ENCODE measurements around the gene ATG4C. TPM values are rescaled to one million over a fixed set of nuclear protein-coding genes. Genes with fewer than 3 reads are reported as not detected.
"Not testable (repeated sequence)": the region's sequence is repeated elsewhere in the genome, so short reads cannot be mapped to it uniquely, and the experiment has no call there.

ATG4C gene
- total RNA-seq, 2 experiments from 2014 or later = 16.2 to 17.7 TPM

DNA sequence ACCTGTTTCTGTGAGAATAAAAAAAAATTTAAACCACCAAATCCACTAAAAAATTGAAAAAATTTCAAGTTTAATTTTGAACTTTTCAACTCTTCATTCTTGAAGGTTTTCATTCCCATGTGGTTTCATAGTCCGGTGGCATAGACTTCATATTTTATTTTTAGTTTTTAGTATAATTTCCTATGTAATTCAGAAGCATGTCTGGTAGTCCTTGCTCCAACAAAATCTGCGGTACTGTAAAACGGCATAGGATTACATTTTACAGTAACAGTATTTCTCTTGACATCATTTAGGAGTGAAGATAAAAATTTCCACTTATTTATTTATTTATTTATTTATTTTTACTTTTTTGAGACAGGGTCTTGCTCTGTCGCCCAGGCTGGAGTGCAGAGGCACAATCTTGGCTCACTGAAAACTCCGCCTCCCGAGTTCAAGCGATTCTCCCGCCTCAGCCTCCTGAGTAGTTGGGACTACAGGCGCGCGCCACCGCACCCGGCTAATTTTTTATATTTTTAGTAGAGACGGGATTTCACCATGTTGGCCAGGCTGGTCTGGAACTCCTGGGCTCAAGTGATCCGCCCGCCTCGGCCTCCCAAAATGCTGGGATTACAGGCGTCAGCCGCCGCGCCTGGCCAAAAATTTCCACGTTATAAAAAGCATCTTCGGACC lies 1.3 kb upstream of the ATG4C start:
- POLR2A ChIA-PET; H3K4me3 Mint-ChIP-seq; DNase-seq; H3K9me3 Mint-ChIP-seq (ENCODE audit: low read depth); H3K4me1 Mint-ChIP-seq; ATAC-seq; H3K36me3 Mint-ChIP-seq (ENCODE audit: low read depth); H3K27ac Mint-ChIP-seq; CTCF ChIA-PET: not testable (repeated sequence)
- peaks cover 12% of the 10 kb centered on the region for H3K27me3 Mint-ChIP-seq
- intact Hi-C loops (cut with DNase I, micrococcal nuclease) = loop anchor here (5.0 to 10.0 kb wide), 2 partner anchors 740 to 1698 kb away; partner anchors contain the start of genes EFCAB7 (in 1 of the 2), ITGB3BP (in 1 of the 2) and NFIA (in 1 of the 2)

GRCh38 chr1:62784509-62785365 lies 805 bp downstream of the ATG4C start:
- ChIA-PET CTCF (interaction anchor here (0.5 to 0.9 kb wide), 2 partner anchors 70 to 737 kb away, joined by 3 to 6 read pairs; no protein-coding TSS in a partner anchor), POLR2A (no interaction called here)
- H3K36me3 Mint-ChIP-seq (ENCODE audit: low read depth) = no peaks in the 10 kb centered on the region
- H3K9me3 Mint-ChIP-seq (ENCODE audit: low read depth) = no peaks in the 10 kb centered on the region
- DNase-seq (peak; percentile 32), ATAC-seq (no peak)
- no peak overlapping the region for H3K27ac Mint-ChIP-seq
- H3K27me3 Mint-ChIP-seq = peaks cover 6% of the 10 kb centered on the region
- intact Hi-C loops (cut with DNase I, micrococcal nuclease) = loop anchor here (1.0 to 10.0 kb wide), 7 partner anchors 96 to 1700 kb away; partner anchors contain the start of genes EFCAB7 (in 2 of the 2), ITGB3BP (in 2 of the 2), ALG6 (in 1 of the 2) and DOCK7 (in 1 of the 2)
- H3K4me3 Mint-ChIP-seq = no peak overlapping the region
- H3K4me1 Mint-ChIP-seq = peaks cover 18% of the 10 kb centered on the region

DNA sequence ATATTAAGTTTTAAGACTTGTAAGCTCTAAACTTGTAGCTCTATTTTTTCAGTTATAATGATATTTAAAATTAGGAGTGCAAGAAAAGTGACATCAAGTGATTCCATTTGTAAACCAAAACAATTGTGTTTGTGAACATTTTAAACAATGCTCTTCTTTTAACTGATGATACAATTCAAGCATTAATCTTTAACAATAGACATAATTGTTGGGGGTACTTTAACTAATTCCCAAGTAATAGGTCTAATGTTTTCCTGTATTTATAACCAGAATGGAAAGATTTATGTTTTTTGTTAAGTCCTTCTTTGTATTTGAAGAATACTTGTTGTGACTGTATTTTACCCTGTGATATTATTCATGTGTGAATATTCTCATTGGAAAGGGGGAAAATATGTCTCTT lies 6.8 kb downstream of the ATG4C start:
- DNase-seq (no peak), ATAC-seq (no peak)
- no peaks in the 10 kb centered on the region for H3K9me3 Mint-ChIP-seq (ENCODE audit: low read depth)
- no peak overlapping the region for H3K4me3 Mint-ChIP-seq
- H3K4me1 Mint-ChIP-seq = peaks cover 22% of the 10 kb centered on the region
- ChIA-PET POLR2A (no interaction called here), CTCF (interaction anchor here (0.5 to 1.7 kb wide), 2 partner anchors 11 to 1345 kb away, joined by 4 to 5 read pairs; no protein-coding TSS in a partner anchor)
- H3K27me3 Mint-ChIP-seq = no peaks in the 10 kb centered on the region
- intact Hi-C loops (cut with DNase I, micrococcal nuclease) = no loop called here
- H3K36me3 Mint-ChIP-seq (ENCODE audit: low read depth) = peaks cover 2% of the 10 kb centered on the region
- no peak overlapping the region for H3K27ac Mint-ChIP-seq

DNA sequence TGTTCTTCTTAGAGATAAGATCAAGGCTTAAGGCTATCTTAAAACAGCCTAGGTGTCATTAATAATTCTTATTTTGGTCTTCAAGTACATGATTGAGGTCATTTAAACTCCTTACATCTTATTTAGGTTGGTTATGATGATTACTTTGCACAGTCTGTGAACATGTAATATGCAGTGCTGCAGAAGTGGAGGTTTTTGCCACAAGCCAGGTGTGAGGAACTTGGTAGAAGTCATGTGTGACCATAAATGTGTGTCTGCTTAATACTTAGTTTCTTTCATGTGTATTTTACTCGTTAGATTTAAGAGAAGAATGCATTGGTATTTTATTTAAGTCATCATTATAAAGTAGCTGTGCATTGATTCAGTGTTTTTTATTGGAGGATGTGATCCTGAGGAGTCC lies 10.1 kb downstream of the ATG4C start:
- no peak for ATAC-seq

GRCh38 chr1:62796221-62796620 lies 12.3 kb downstream of the ATG4C start:
- Mint-ChIP-seq H3K36me3 (ENCODE audit: low read depth) (peaks cover 2% of the 10 kb centered on the region), H3K27ac (no peak overlapping the region), H3K9me3 (ENCODE audit: low read depth) (no peaks in the 10 kb centered on the region), H3K4me3 (no peak overlapping the region), H3K27me3 (no peaks in the 10 kb centered on the region), H3K4me1 (peaks cover 12% of the 10 kb centered on the region)
- DNase-seq (no peak), ATAC-seq (no peak)
- intact Hi-C loops (cut with DNase I, micrococcal nuclease) = no loop called here
- CTCF ChIA-PET = no interaction called here
- POLR2A ChIA-PET = no interaction called here

More for the DNA sequence above, 10.1 kb downstream of the ATG4C start:
- DNase-seq = no peak
- POLR2A ChIA-PET = no interaction called here
- peaks cover 2% of the 10 kb centered on the region for H3K36me3 Mint-ChIP-seq (ENCODE audit: low read depth)
- no peaks in the 10 kb centered on the region for H3K9me3 Mint-ChIP-seq (ENCODE audit: low read depth)
- intact Hi-C loops (cut with DNase I, micrococcal nuclease) = no loop called here
- no peak overlapping the region for H3K27ac Mint-ChIP-seq
- peaks cover 4% of the 10 kb centered on the region for H3K4me1 Mint-ChIP-seq
- CTCF ChIA-PET = interaction anchor here (0.7 kb wide), 1 partner anchor 79 kb away, joined by 4 read pairs; no protein-coding TSS in a partner anchor
- no peak overlapping the region for H3K4me3 Mint-ChIP-seq
- H3K27me3 Mint-ChIP-seq = no peaks in the 10 kb centered on the region

DNA sequence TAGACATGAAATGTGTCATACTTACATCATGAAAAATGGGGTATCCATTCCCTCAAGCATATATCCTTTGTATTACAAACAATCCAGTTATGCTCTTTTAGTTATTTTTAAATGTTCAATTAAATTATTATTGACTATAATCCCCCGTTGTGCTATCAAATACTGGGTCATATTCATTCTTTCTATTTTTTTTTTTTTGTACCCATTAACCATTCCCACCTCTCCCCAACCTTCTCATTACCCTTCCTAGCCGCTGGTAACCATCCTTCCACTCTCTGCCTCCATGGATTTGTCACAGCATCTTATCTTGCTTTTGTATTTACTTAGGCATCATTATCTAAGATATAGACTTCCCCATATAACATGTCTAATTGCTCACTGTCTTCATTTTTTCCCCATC lies 15.8 kb downstream of the ATG4C start:
- no peak for ATAC-seq
- CTCF ChIA-PET = no interaction called here
- Mint-ChIP-seq H3K27me3 (no peaks in the 10 kb centered on the region), H3K9me3 (ENCODE audit: low read depth) (no peaks in the 10 kb centered on the region), H3K4me1 (peaks cover 15% of the 10 kb centered on the region), H3K36me3 (ENCODE audit: low read depth) (peaks cover 4% of the 10 kb centered on the region), H3K4me3 (no peak overlapping the region), H3K27ac (no peak overlapping the region)
- no peak for DNase-seq
- POLR2A ChIA-PET = no interaction called here
- intact Hi-C loops (cut with DNase I, micrococcal nuclease) = no loop called here

GRCh38 chr1:62800281-62800680 lies 16.3 kb downstream of the ATG4C start:
- H3K27me3 Mint-ChIP-seq = no peaks in the 10 kb centered on the region
- ChIA-PET CTCF (no interaction called here), POLR2A (no interaction called here)

DNA sequence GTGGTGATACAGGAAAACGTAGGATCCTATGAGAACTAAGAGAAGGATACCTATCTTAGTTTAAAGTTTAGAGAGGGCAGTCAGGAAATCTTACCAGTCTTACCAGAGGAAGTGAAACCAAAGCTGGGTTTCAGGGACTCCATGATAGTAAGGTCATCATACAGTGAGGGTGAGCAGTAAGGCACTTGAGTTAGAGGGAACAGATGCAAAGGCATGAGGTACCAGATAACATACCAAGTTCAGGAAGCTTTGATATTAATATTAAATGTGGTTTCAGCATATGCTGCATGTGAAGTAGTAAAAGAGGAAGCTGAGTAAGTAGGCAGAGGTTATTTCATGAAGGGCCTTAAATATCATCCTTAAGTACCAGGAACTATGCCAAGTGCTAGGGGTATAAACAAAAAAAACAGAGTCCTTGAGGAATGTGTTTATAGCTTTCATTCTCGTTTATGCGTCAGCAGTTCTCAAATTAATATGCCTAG lies 16.9 kb downstream of the ATG4C start:
- no peaks in the 10 kb centered on the region for H3K9me3 Mint-ChIP-seq (ENCODE audit: low read depth)
- POLR2A ChIA-PET = interaction anchor here (0.6 kb wide), 1 partner anchor 846 kb away, joined by 4 read pairs; no protein-coding TSS in a partner anchor
- ATAC-seq = peak; percentile 63

More at GRCh38 chr1:62800281-62800680, 16.3 kb downstream of the ATG4C start:
- H3K36me3 Mint-ChIP-seq (ENCODE audit: low read depth) = peaks cover 4% of the 10 kb centered on the region
- ATAC-seq = no peak
- no peaks in the 10 kb centered on the region for H3K9me3 Mint-ChIP-seq (ENCODE audit: low read depth)
- intact Hi-C loops (cut with DNase I, micrococcal nuclease) = no loop called here
- no peak overlapping the region for H3K27ac Mint-ChIP-seq
- H3K4me1 Mint-ChIP-seq = peaks cover 15% of the 10 kb centered on the region
- DNase-seq = no peak
- no peak overlapping the region for H3K4me3 Mint-ChIP-seq

DNA sequence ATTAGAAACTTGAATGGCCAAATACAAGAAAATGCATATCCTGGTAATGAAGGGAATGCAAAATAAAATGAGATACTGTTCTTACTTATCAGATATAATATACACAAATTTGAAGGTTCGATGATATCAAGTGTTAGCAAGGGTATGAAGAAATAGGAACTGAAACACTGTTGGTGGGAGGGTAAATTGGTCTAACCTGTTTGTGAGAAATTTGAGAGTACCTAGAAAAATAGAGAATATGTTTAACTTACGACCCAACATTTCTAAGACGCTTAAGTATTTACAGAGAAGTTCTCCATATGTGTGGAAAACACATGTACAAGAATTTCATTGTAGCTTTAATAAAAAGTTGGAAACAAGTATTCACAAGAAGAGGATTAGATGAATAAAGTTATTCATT lies 25.9 kb downstream of the ATG4C start:
- ATAC-seq (no peak), DNase-seq (no peak)
- CTCF ChIA-PET = no interaction called here
- POLR2A ChIA-PET = no interaction called here
- H3K9me3 Mint-ChIP-seq (ENCODE audit: low read depth) = peaks cover 1% of the 10 kb centered on the region
- H3K27ac Mint-ChIP-seq = no peak overlapping the region
- H3K27me3 Mint-ChIP-seq = no peaks in the 10 kb centered on the region
- H3K4me1 Mint-ChIP-seq = no peaks in the 10 kb centered on the region
- H3K4me3 Mint-ChIP-seq = no peak overlapping the region
- intact Hi-C loops (cut with DNase I, micrococcal nuclease) = no loop called here
- peaks cover 51% of the 10 kb centered on the region for H3K36me3 Mint-ChIP-seq (ENCODE audit: low read depth)

More for the DNA sequence above, 16.9 kb downstream of the ATG4C start:
- CTCF ChIA-PET = no interaction called here
- Mint-ChIP-seq H3K4me1 (peaks cover 13% of the 10 kb centered on the region), H3K4me3 (no peak overlapping the region), H3K27ac (no peak overlapping the region), H3K36me3 (ENCODE audit: low read depth) (peaks cover 7% of the 10 kb centered on the region), H3K27me3 (no peaks in the 10 kb centered on the region)
- intact Hi-C loops (cut with DNase I, micrococcal nuclease) = no loop called here
- no peak for DNase-seq

- Mint-ChIP-seq H3K4me3 (no peak overlapping the region), H3K27me3 (no peaks in the 10 kb centered on the region), H3K27ac (no peak overlapping the region), H3K4me1 (no peaks in the 10 kb centered on the region), H3K9me3 (ENCODE audit: low read depth) (peaks cover 1% of the 10 kb centered on the region), H3K36me3 (ENCODE audit: low read depth) (peaks cover 53% of the 10 kb centered on the region)
- intact Hi-C loops (cut with DNase I, micrococcal nuclease) = no loop called here
- DNase-seq (no peak), ATAC-seq (no peak)
- CTCF ChIA-PET = no interaction called here
- POLR2A ChIA-PET = no interaction called here
These were observed 26.7 kb downstream of the ATG4C start for GRCh38 chr1:62810420-62811274.

DNA sequence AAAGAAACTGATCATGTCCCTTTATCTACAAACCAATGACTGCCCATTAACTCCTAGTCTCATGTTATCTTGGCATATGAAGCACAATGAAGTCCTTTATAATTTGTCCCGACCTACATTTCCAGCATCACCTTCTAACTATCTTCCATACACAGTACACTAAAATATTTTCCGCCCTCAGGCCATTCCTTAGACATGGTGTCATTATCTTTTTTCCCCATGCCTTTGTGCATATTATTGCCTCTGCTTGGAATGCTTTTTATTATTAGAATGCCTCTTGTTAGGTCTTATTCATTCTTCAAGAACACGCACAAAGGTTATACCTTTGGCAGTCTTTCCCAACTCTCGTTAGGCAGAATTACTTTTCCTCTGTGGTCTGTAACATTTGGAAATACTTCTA lies 39.6 kb downstream of the ATG4C start:
- no peak for DNase-seq
- Mint-ChIP-seq H3K27ac (no peak overlapping the region), H3K27me3 (no peaks in the 10 kb centered on the region), H3K36me3 (ENCODE audit: low read depth) (peaks cover 25% of the 10 kb centered on the region), H3K4me1 (no peaks in the 10 kb centered on the region), H3K9me3 (ENCODE audit: low read depth) (peaks cover 5% of the 10 kb centered on the region), H3K4me3 (no peak overlapping the region)
- ChIA-PET POLR2A (no interaction called here), CTCF (no interaction called here)
- intact Hi-C loops (cut with DNase I, micrococcal nuclease) = no loop called here
- no peak for ATAC-seq

Data from activated CD4-positive, alpha-beta T cell treated with anti-CD3 and anti-CD28 coated beads for 36 hours (primary cell).